Endodermal cell (in vitro differentiated cells): ENCODE measurements around the gene TTC34. TPM values are rescaled to one million over a fixed set of nuclear protein-coding genes. Genes with fewer than 3 reads are reported as not detected.

Source experiments
- DNase-seq: peaks from one replicate; pipeline ENCODE4 v3.0.0-alpha.2; 2017
- H3K27ac ChIP-seq: 2 replicates; pipeline ENCODE4 v1.5.1; 2013; ENCODE audit warnings: mild to moderate bottlenecking, low read depth, low read length, moderate library complexity
- H3K27me3 ChIP-seq: 2 replicates; pipeline ENCODE4 v1.6.1; 2013; ENCODE audit warnings: mild to moderate bottlenecking, low read length, moderate library complexity; ENCODE audit not compliant: insufficient read depth, control insufficient read depth, poor library complexity, severe bottlenecking
- H3K36me3 ChIP-seq: 2 replicates; pipeline ENCODE4 v1.7.0; 2013; ENCODE audit warnings: mild to moderate bottlenecking, low read length, moderate library complexity; ENCODE audit not compliant: control insufficient read depth, insufficient read depth
- H3K4me1 ChIP-seq: one replicate; pipeline ENCODE4 v1.7.0; 2013; ENCODE audit warnings: low read length; ENCODE audit not compliant: control insufficient read depth, insufficient read depth
- H3K4me3 ChIP-seq: 2 replicates; pipeline ENCODE4 v1.5.1; 2013; ENCODE audit warnings: mild to moderate bottlenecking, low read length, moderate library complexity
- H3K9ac ChIP-seq: 2 replicates; pipeline ENCODE4 v1.6.1; 2013; ENCODE audit warnings: mild to moderate bottlenecking, low read length, moderate library complexity; ENCODE audit not compliant: poor library complexity, severe bottlenecking; ENCODE audit errors: extremely low read depth
- H3K9me3 ChIP-seq: 2 replicates; pipeline ENCODE4 v1.6.1; 2013; ENCODE audit warnings: mild to moderate bottlenecking, low read length, moderate library complexity; ENCODE audit not compliant: control insufficient read depth
- H3K27ac Mint-ChIP-seq: 2 replicates; pipeline ENCODE4 v1.8.0; 2020; ENCODE audit warnings: mixed read lengths
- H3K27me3 Mint-ChIP-seq: 2 replicates; pipeline ENCODE4 v1.8.0; 2021; ENCODE audit warnings: mild to moderate bottlenecking, mixed read lengths; ENCODE audit not compliant: insufficient read depth
- H3K36me3 Mint-ChIP-seq: 2 replicates; pipeline ENCODE4 v1.8.0; 2020; ENCODE audit warnings: low read depth, mixed read lengths
- H3K4me1 Mint-ChIP-seq: 2 replicates; pipeline ENCODE4 v1.8.0; 2020; ENCODE audit warnings: mixed read lengths
- H3K4me3 Mint-ChIP-seq: 2 replicates; pipeline ENCODE4 v1.8.0; 2020; ENCODE audit warnings: mild to moderate bottlenecking, moderate library complexity, mixed read lengths
- H3K9me3 Mint-ChIP-seq: 2 replicates; pipeline ENCODE4 v1.8.0; 2020; ENCODE audit warnings: mild to moderate bottlenecking, mixed read lengths
- WGBS, 2 experiments: methylation state at CpG; one replicate each; pipeline versions ENCODE4 v1.1.5 to v1.1.7; 2013; ENCODE audit warnings: missing lambda C conversion rate in 2 of 2, mixed read lengths in 1 of 2; ENCODE audit not compliant: insufficient coverage in 1 of 2, insufficient read length in 1 of 2; 5-methylcytosine and 5-hydroxymethylcytosine counted together
- total RNA-seq, 2 donors: library from RNA; stranded (reverse); fragmentation: NEBNext Ultra II Directional in 1 of 2; extraction: Animal tissue kit (Norgen Biotek cat#: 25700) in 1 of 2; gene quantifications; 2 replicates in 1 of 2; 3 replicates in 1 of 2; pipeline ENCODE4 v1.2.1, GENCODE V29; 2021
- TF ChIP-seq, protein P1 (sequence below): fragments of 200-600 bp; sonication (generic); conservative IDR thresholded peaks from 2 replicates; pipeline ENCODE4 v1.5.0; 2021; ENCODE audit warnings: antibody characterized with exemption, mild to moderate bottlenecking

Gene TTC34
- total RNA-seq, 2 donors from 2014 or later, result 2.4 to 3.1 TPM

DNA sequence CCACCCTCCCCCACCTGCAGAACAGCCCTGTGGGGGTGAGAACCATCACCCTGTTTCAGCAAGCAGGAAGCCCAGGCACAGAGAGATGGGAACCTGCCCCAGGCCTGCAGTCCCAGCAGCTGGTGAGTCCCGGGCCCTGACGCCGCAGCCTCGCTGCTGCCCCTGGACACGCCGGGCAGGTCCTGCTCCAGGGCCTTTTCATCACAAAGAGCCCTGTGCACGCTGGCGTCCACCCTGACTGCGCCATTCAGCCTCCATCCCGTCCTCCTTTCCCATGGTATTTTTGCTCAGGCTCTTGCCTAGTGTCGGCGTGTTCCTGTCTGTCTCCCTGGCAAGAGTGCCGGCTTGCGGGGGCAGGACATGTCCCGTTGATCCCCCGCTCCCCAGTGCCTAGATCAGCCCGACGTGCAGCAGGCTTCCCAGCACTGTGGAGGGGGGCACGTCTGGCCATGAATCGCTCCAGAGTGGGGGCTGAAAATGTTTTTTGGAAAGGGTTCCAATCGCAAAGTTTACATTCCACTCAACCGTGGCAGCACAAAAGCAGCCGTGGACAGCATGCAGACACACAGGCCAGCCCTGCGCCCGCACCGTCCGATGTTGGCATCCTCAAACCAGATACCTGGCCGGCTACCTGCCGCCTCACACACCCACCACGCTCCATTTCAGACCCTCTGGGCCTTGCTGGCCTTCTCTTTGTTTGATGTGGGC is 6.3 kb upstream of the TTC34 start:
- H3K9me3 ChIP-seq, result peaks cover 12% of the 10 kb centered on the region
- Mint-ChIP-seq H3K27me3 (no peaks in the 10 kb centered on the region), H3K4me1 (no peaks in the 10 kb centered on the region), H3K4me3 (no peak overlapping the region), H3K27ac (no peak overlapping the region), H3K9me3 (peaks cover 89% of the 10 kb centered on the region), H3K36me3 (peaks cover 2% of the 10 kb centered on the region)
- DNase-seq, result no peak
- no peak overlapping the region for H3K9ac ChIP-seq
- 84% methylated on average over 23 to 30 of the region's 30 CpGs for WGBS, 2 experiments
- H3K27me3 ChIP-seq, result no peaks in the 10 kb centered on the region
- H3K4me3 ChIP-seq, result no peak overlapping the region
- no peaks in the 10 kb centered on the region for H3K36me3 ChIP-seq
- TF ChIP-seq, protein P1, sequence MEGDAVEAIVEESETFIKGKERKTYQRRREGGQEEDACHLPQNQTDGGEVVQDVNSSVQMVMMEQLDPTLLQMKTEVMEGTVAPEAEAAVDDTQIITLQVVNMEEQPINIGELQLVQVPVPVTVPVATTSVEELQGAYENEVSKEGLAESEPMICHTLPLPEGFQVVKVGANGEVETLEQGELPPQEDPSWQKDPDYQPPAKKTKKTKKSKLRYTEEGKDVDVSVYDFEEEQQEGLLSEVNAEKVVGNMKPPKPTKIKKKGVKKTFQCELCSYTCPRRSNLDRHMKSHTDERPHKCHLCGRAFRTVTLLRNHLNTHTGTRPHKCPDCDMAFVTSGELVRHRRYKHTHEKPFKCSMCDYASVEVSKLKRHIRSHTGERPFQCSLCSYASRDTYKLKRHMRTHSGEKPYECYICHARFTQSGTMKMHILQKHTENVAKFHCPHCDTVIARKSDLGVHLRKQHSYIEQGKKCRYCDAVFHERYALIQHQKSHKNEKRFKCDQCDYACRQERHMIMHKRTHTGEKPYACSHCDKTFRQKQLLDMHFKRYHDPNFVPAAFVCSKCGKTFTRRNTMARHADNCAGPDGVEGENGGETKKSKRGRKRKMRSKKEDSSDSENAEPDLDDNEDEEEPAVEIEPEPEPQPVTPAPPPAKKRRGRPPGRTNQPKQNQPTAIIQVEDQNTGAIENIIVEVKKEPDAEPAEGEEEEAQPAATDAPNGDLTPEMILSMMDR, result no peak
- no peaks in the 10 kb centered on the region for H3K4me1 ChIP-seq
- no peak overlapping the region for H3K27ac ChIP-seq

DNA sequence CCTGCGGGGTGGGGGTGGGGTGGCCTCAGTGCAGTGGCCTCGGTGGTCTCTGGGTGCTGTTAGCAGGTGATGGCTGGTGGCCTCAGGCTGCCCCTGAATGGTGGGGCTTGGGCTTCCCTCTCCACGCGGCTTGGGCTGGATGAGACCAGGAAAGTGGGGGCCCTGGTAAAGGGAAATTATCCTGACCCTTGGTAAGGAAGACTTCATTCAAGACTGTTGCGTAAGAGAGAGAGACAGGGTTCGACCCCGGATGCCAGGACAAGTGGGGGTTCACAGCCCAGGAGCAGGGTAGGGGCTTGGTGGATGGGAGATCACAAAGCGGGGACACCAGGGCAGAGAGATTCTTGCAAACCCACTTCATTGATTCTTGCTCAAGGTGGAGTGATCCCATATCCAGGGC is 5.5 kb upstream of the TTC34 start:
- Histone ChIP-seq H3K27me3 (no peaks in the 10 kb centered on the region), H3K9me3 (peaks cover 7% of the 10 kb centered on the region), H3K4me1 (no peaks in the 10 kb centered on the region), H3K36me3 (no peaks in the 10 kb centered on the region), H3K9ac (no peak overlapping the region), H3K4me3 (no peak overlapping the region), H3K27ac (no peak overlapping the region)
- no peak overlapping the region for H3K27ac Mint-ChIP-seq
- 90% methylated on average over 6 to 8 of the region's 8 CpGs for WGBS, 2 experiments
- TF ChIP-seq, protein P1, result no peak
- no peaks in the 10 kb centered on the region for H3K36me3 Mint-ChIP-seq
- H3K4me3 Mint-ChIP-seq, result no peak overlapping the region
- H3K27me3 Mint-ChIP-seq, result no peaks in the 10 kb centered on the region
- peaks cover 89% of the 10 kb centered on the region for H3K9me3 Mint-ChIP-seq
- no peak for DNase-seq
- H3K4me1 Mint-ChIP-seq, result no peaks in the 10 kb centered on the region

DNA sequence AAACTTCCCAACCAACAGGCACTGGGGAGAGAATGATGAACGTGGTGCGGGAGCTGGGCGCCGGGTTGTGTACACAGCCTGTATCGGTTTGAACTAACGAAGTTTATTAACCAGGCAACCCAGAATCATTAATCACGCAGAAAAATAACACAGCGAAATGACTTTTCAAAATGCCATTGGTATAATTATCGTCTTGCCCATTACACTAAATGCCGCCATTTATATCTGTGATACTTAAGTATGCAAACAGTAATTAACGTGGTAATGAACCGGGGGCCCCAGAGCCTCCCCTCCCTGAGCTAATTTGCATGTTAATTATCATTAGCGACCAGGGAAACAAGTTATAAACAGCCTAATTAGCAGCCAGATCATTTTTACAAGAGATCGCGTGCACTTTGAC is 5.1 kb upstream of the TTC34 start:
- no peak overlapping the region for H3K9ac ChIP-seq
- no peaks in the 10 kb centered on the region for H3K27me3 Mint-ChIP-seq
- DNase-seq, result no peak
- peaks cover 7% of the 10 kb centered on the region for H3K9me3 ChIP-seq
- H3K4me3 ChIP-seq, result no peak overlapping the region
- H3K27ac ChIP-seq, result no peak overlapping the region
- no peaks in the 10 kb centered on the region for H3K27me3 ChIP-seq
- TF ChIP-seq, protein P1, result no peak
- H3K9me3 Mint-ChIP-seq, result peaks cover 87% of the 10 kb centered on the region
- H3K36me3 Mint-ChIP-seq, result no peaks in the 10 kb centered on the region
- no peaks in the 10 kb centered on the region for H3K4me1 Mint-ChIP-seq
- H3K36me3 ChIP-seq, result no peaks in the 10 kb centered on the region
- no peak overlapping the region for H3K4me3 Mint-ChIP-seq
- no peaks in the 10 kb centered on the region for H3K4me1 ChIP-seq
- H3K27ac Mint-ChIP-seq, result no peak overlapping the region
- WGBS, 2 experiments, result 79 to 82% methylated on average over 9 to 15 of the region's 15 CpGs
